HEK293T (cell line): Measurements from ENCODE around the gene SAT2.
"Not testable (repeated sequence)": the region's sequence is repeated elsewhere in the genome, so short reads cannot be mapped to it uniquely, and the experiment has no call there.

Source experiments
- CTCF ChIA-PET: fragments of 350-600 bp; formaldehyde crosslinking; extraction: SDS; loops from one replicate; lab custom pipeline; 2021; ENCODE audit warnings: antibody characterized with exemption, inconsistent platforms; lab: Yijun Ruan, JAX
- POLR2A ChIA-PET: fragments of 350-600 bp; formaldehyde crosslinking; extraction: SDS; loops from one replicate; lab custom pipeline; 2020; ENCODE audit warnings: antibody characterized with exemption, inconsistent platforms; lab: Yijun Ruan, JAX
- DNase-seq: peaks from one replicate; pipeline ENCODE4 v3.0.0; 2012; ENCODE audit warnings: mixed read lengths; ENCODE audit errors: extremely low spot score
- ARNT ChIP-seq: fragments of 450-650 bp; IDR thresholded peaks from 2 replicates; pipeline ENCODE4 v1.6.1; 2017; ENCODE audit warnings: mild to moderate bottlenecking
- BHLHE40 ChIP-seq: fragments of 450-650 bp; IDR thresholded peaks from 2 replicates; pipeline ENCODE4 v1.6.1; 2016; ENCODE audit warnings: mild to moderate bottlenecking, moderate library complexity, borderline replicate concordance
- CTBP1 ChIP-seq: fragments of 450-650 bp; IDR thresholded peaks from 2 replicates; pipeline ENCODE4 v1.6.1; 2016; ENCODE audit warnings: borderline replicate concordance
- ELF4 ChIP-seq: fragments of 450-650 bp; IDR thresholded peaks from 2 replicates; pipeline ENCODE4 v1.6.1; 2017; ENCODE audit warnings: antibody characterized with exemption
- FOXA1 ChIP-seq: fragments of 450-650 bp; IDR thresholded peaks from 2 replicates; pipeline ENCODE4 v1.6.1; 2016; ENCODE audit warnings: mild to moderate bottlenecking
- FOXK2 ChIP-seq: fragments of 450-650 bp; IDR thresholded peaks from 2 replicates; pipeline ENCODE4 v1.6.1; 2016; ENCODE audit warnings: mild to moderate bottlenecking
- FOXM1 ChIP-seq: fragments of 450-650 bp; IDR thresholded peaks from 2 replicates; pipeline ENCODE4 v1.6.1; 2017; ENCODE audit warnings: mild to moderate bottlenecking, borderline replicate concordance
- HDGF ChIP-seq: fragments of 450-650 bp; IDR thresholded peaks from 2 replicates; pipeline ENCODE4 v1.6.1; 2017; ENCODE audit warnings: antibody characterized with exemption, borderline replicate concordance
- L3MBTL2 ChIP-seq: fragments of 450-650 bp; conservative IDR thresholded peaks from 2 replicates; pipeline ENCODE4 v1.6.1; 2016; ENCODE audit warnings: mild to moderate bottlenecking
- LEF1 ChIP-seq: fragments of 450-650 bp; IDR thresholded peaks from 2 replicates; pipeline ENCODE4 v1.6.1; 2017; ENCODE audit warnings: mild to moderate bottlenecking, borderline replicate concordance
- NFRKB ChIP-seq: fragments of 450-650 bp; IDR thresholded peaks from 2 replicates; pipeline ENCODE4 v1.6.1; 2016; ENCODE audit warnings: mild to moderate bottlenecking, moderate library complexity
- PKNOX1 ChIP-seq: fragments of 450-650 bp; IDR thresholded peaks from 2 replicates; pipeline ENCODE4 v1.6.1; 2016
- SP1 ChIP-seq: fragments of 450-650 bp; IDR thresholded peaks from 2 replicates; pipeline ENCODE4 v1.6.1; 2017
- SUZ12 ChIP-seq: fragments of 450-650 bp; IDR thresholded peaks from 2 replicates; pipeline ENCODE4 v1.6.1; 2016; ENCODE audit warnings: mild to moderate bottlenecking
- TARDBP ChIP-seq: fragments of 450-650 bp; IDR thresholded peaks from 2 replicates; pipeline ENCODE4 v1.6.1; 2016
- ZNF384 ChIP-seq: fragments of 450-650 bp; IDR thresholded peaks from 2 replicates; pipeline ENCODE4 v1.6.1; 2016

Gene SAT2

GRCh38 chr17:7631398-7632380, 4.1 kb upstream of the SAT2 start:
- peak; percentile 3 for DNase-seq
- POLR2A ChIA-PET = interaction anchor here (1.3 to 11.9 kb wide), 4 partner anchors 17 to 54 kb away, joined by 4 to 236 read pairs (median 6); partner anchors contain the start of genes FXR2, MPDU1, TP53 and WRAP53
- CTCF ChIA-PET = interaction anchor here (0.6 to 7.6 kb wide), 7 partner anchors 11 to 85 kb away, joined by 3 to 81 read pairs (median 5); partner anchors contain the start of genes ATP1B2, DNAH2, TP53 and WRAP53

GRCh38 chr17:7629939-7630571, 2.4 kb upstream of the SAT2 start, which contains the start of gene SHBG:
Gene SHBG, plus strand, starts transcription at chr17:7630135. Its CDS starts 38 bp downstream, at chr17:7630173.
- TF ChIP-seq HDGF (no peak), SUZ12 (no peak), PKNOX1 (no peak), NFRKB (no peak), TARDBP (no peak), LEF1 (no peak), FOXM1 (no peak), L3MBTL2 (no peak), BHLHE40 (no peak), ZNF384 (no peak), SP1 (no peak), FOXK2 (no peak), FOXA1 (no peak), ELF4 (no peak), ARNT (no peak), CTBP1 (no peak)
- no peak for DNase-seq
- ChIA-PET CTCF (interaction anchor here (0.6 to 7.6 kb wide), 2 partner anchors 58 to 97 kb away, joined by 4 to 81 read pairs; partner anchors contain the start of genes TP53 and WRAP53), POLR2A (interaction anchor here (11.9 kb wide), 1 partner anchor 56 kb away, joined by 236 read pairs; the partner anchor contains the start of genes TP53 and WRAP53)

More at GRCh38 chr17:7631398-7632380, 4.1 kb upstream of the SAT2 start:
- TF ChIP-seq HDGF (no peak), FOXM1 (no peak), ZNF384 (no peak), NFRKB (no peak), SUZ12 (no peak), ARNT (no peak), SP1 (no peak), BHLHE40 (no peak), ELF4 (no peak), LEF1 (no peak), CTBP1 (no peak), L3MBTL2 (no peak)

- TF ChIP-seq FOXK2 = no peak
- TF ChIP-seq ARNT = no peak
- TF ChIP-seq SP1 = no peak
- no peak for TF ChIP-seq L3MBTL2
- no peak for TF ChIP-seq NFRKB
- no peak for TF ChIP-seq SUZ12
- no peak for TF ChIP-seq ZNF384
- no peak for TF ChIP-seq TARDBP
- TF ChIP-seq BHLHE40 = no peak
- TF ChIP-seq ELF4 = no peak
- no peak for TF ChIP-seq FOXM1
- TF ChIP-seq FOXA1 = no peak
- TF ChIP-seq LEF1 = no peak
- TF ChIP-seq CTBP1 = no peak
- ChIA-PET POLR2A (interaction anchor here (0.9 to 11.9 kb wide), 11 partner anchors 10 to 230 kb away, joined by 3 to 236 read pairs (median 5); partner anchors contain the start of genes ATP1B2, FXR2, MPDU1 and NAA38), CTCF (interaction anchor here (0.7 to 2.6 kb wide), 3 partner anchors 12 to 61 kb away, joined by 3 to 16 read pairs (median 4); partner anchors contain the start of genes TP53 and WRAP53)
- no peak for DNase-seq
Measured at GRCh38 chr17:7626956-7627249, 718 bp downstream of the SAT2 start.

- POLR2A ChIA-PET = interaction anchor here (0.9 to 11.9 kb wide), 4 partner anchors 9 to 60 kb away, joined by 4 to 236 read pairs (median 12); partner anchors contain the start of genes MPDU1, TP53 and WRAP53
- no peak for TF ChIP-seq CTBP1
- TF ChIP-seq ZNF384 = no peak
- no peak for TF ChIP-seq LEF1
- no peak for TF ChIP-seq ARNT
- no peak for TF ChIP-seq ELF4
- TF ChIP-seq FOXA1 = no peak
- TF ChIP-seq BHLHE40 = no peak
- no peak for TF ChIP-seq FOXK2
- no peak for TF ChIP-seq SUZ12
- TF ChIP-seq SP1 = no peak
- TF ChIP-seq TARDBP = no peak
- TF ChIP-seq PKNOX1 = no peak
- no peak for TF ChIP-seq L3MBTL2
- no peak for TF ChIP-seq HDGF
- no peak for TF ChIP-seq NFRKB
- DNase-seq = no peak
- CTCF ChIA-PET = interaction anchor here (0.7 to 2.6 kb wide), 2 partner anchors 11 to 62 kb away, joined by 4 to 16 read pairs; partner anchors contain the start of genes TP53 and WRAP53
Measured at GRCh38 chr17:7626307-7626706, 1.3 kb downstream of the SAT2 start.

- CTCF ChIA-PET, DNase-seq: not testable (repeated sequence)
- POLR2A ChIA-PET = interaction anchor here (0.9 to 11.9 kb wide), 5 partner anchors 11 to 60 kb away, joined by 3 to 236 read pairs (median 5); partner anchors contain the start of genes ATP1B2, FXR2, MPDU1 and TP53
Measured at GRCh38 chr17:7625749-7626148, 1.9 kb downstream of the SAT2 start.

GRCh38 chr17:7623661-7624060, 4.0 kb downstream of the SAT2 start:
- no peak for DNase-seq
- CTCF ChIA-PET = no interaction called here
- POLR2A ChIA-PET = no interaction called here
- TF ChIP-seq FOXK2 (no peak), ZNF384 (no peak), TARDBP (no peak), HDGF (no peak), CTBP1 (no peak), LEF1 (no peak), SUZ12 (no peak), ARNT (no peak), FOXM1 (no peak)
